Measurements from ENCODE around the gene PARP11.

The PARP11 gene

GRCh38 chr12:3872800-3873636 lies at the start of gene PARP11:
PARP11 (minus strand) TSS chr12:3873399; CDS start chr12:3873229, 170 bp downstream.
- Histone ChIP-seq H3K27ac (peak within 1 kb of the TSS; percentile 92 to 97), H3K4me3 (peak within 1 kb of the TSS; percentile 82)
- TF ChIP-seq CTCF (IDR thresholded peaks at IDR 0.05), result no peak
- DNase-seq (ENCODE audit: low spot score), result peak; percentile 98

- DNase-seq (ENCODE audit: low spot score), result no peak
- Histone ChIP-seq H3K4me3 (no peak overlapping the region), H3K27ac (no peak overlapping the region)
- no peak for TF ChIP-seq CTCF (IDR thresholded peaks at IDR 0.05)
These were observed 48.8 kb upstream of the PARP11 start for GRCh38 chr12:3922033-3922432.

- no peak for DNase-seq (ENCODE audit: low spot score)
- Histone ChIP-seq H3K27ac (no peak overlapping the region), H3K4me3 (no peak overlapping the region)
- TF ChIP-seq CTCF (IDR thresholded peaks at IDR 0.05), result no peak
These were observed 48.3 kb upstream of the PARP11 start for GRCh38 chr12:3921526-3921925.

GRCh38 chr12:3921151-3921471 lies 47.9 kb upstream of the PARP11 start:
- H3K4me3 ChIP-seq, result no peak overlapping the region
- H3K27ac ChIP-seq, result no peak overlapping the region
- no peak for TF ChIP-seq CTCF (IDR thresholded peaks at IDR 0.05)
- DNase-seq (ENCODE audit: low spot score), result no peak

- Histone ChIP-seq H3K4me3 (peak overlapping the region; percentile 25), H3K27ac (no peak overlapping the region)
- TF ChIP-seq CTCF (IDR thresholded peaks at IDR 0.05), result no peak
- DNase-seq (ENCODE audit: low spot score), result no peak
These were observed 47.4 kb upstream of the PARP11 start for GRCh38 chr12:3920351-3921150.

GRCh38 chr12:3913278-3913677 lies 40.1 kb upstream of the PARP11 start:
- no peak overlapping the region for H3K4me3 ChIP-seq
- TF ChIP-seq CTCF (IDR thresholded peaks at IDR 0.05), result no peak
- DNase-seq (ENCODE audit: low spot score), result no peak
- no peak overlapping the region for H3K27ac ChIP-seq
